ENCODE measurements around the gene GRM8.

DNA sequence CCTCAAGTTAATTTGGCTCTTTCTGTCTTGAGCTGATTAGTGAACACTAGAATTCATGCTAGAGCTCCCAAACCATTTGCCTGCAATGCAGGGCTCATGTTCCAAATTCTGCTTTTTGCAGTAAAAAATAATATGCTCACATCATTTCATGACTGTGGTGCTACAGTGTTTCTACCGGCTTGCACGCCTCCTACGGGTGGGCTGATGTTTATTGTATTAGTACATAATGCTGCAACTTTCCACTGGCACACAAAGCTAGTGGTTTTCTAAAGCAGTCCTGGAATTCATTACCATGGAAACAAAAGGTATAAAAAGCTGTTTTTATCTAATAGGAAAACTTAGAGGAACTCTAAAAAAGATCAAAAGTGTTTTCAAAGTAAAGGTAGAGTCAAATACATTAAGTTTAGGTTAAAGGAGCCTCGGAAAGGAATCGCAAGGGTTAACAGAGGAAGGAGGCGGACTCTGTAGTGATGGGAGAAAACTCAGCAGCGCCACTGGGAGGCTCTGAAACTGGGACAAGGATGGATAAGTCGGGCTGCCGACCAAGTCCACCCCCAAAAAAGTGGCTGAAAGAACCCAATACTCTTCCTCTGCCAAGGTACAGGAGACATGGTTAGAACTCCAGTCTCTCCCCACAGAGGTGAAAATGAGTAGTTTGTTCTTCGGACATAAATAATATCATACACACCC lies 25.9 kb downstream of the GRM8 start:
- TF ChIP-seq SNAI2 (CRISPR knock-in tag; IDR thresholded peaks at IDR 0.05): no peak
- no peak for TF ChIP-seq PPARA (CRISPR knock-in tag; IDR thresholded peaks at IDR 0.05; ENCODE audit: borderline replicate concordance)
- TF ChIP-seq, protein P1, sequence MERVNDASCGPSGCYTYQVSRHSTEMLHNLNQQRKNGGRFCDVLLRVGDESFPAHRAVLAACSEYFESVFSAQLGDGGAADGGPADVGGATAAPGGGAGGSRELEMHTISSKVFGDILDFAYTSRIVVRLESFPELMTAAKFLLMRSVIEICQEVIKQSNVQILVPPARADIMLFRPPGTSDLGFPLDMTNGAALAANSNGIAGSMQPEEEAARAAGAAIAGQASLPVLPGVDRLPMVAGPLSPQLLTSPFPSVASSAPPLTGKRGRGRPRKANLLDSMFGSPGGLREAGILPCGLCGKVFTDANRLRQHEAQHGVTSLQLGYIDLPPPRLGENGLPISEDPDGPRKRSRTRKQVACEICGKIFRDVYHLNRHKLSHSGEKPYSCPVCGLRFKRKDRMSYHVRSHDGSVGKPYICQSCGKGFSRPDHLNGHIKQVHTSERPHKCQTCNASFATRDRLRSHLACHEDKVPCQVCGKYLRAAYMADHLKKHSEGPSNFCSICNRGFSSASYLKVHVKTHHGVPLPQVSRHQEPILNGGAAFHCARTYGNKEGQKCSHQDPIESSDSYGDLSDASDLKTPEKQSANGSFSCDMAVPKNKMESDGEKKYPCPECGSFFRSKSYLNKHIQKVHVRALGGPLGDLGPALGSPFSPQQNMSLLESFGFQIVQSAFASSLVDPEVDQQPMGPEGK (CRISPR knock-in tag; IDR thresholded peaks at IDR 0.05; ENCODE audit: borderline replicate concordance): no peak
- TF ChIP-seq ARNTL (CRISPR knock-in tag; IDR thresholded peaks at IDR 0.05; ENCODE audit: borderline replicate concordance, low read depth): no peak
- no peak for TF ChIP-seq ZC3H10 (CRISPR knock-in tag; IDR thresholded peaks at IDR 0.05)
- TF ChIP-seq POU6F1 (CRISPR knock-in tag; IDR thresholded peaks at IDR 0.05; ENCODE audit: borderline replicate concordance, low read depth): no peak
